Stimulated activated CD4-positive, alpha-beta T cell treated with anti-CD3 and anti-CD28 coated beads, Interleukin-4, amount 100 ng/mL, for 48 hours (primary cell): ENCODE data around the gene ZSCAN2.

Experiments
- DNase-seq, 2 donors: peaks; one replicate each; pipeline ENCODE4 v3.0.0-alpha.2; 2020; ENCODE audit warnings: low read depth in 2 of 2

ZSCAN2 gene

DNA sequence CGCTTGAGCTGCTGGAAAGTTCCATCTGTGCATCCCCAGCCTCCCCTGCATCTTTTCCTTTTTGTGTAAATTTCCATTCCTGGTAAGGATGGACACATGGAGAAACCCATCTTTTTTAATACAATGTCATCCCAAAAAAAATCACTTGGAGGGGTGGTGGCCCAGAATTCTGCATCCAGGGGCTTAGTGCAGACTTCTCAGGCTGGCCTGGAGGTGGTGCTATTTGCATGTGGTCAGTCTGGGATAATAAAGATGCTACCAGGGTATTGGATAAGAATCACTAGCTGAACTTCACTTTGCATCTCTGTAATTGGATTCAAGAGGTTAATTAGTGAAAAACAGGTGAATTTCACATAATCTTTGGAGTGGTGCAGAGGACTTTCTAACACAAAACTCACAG is 1.8 kb upstream of the ZSCAN2 start:
- peak in 1 of 2 donors; percentile 30 for DNase-seq

- no peak for DNase-seq
Measured at GRCh38 chr15:84599906-84600305, 903 bp upstream of the ZSCAN2 start.

GRCh38 chr15:84600331-84600686 is 500 bp upstream of the ZSCAN2 start:
- DNase-seq: peak; percentile 33 to 59

GRCh38 chr15:84601555-84601838 is 688 bp downstream of the ZSCAN2 start:
- no peak for DNase-seq

- DNase-seq: no peak
Measured at GRCh38 chr15:84603630-84604379, 3.0 kb downstream of the ZSCAN2 start.

- DNase-seq: peak; percentile 22 to 67
Measured at GRCh38 chr15:84604826-84605553, 4.2 kb downstream of the ZSCAN2 start.

- no peak for DNase-seq
Measured at GRCh38 chr15:84605554-84605882, 4.7 kb downstream of the ZSCAN2 start.

GRCh38 chr15:84606653-84607120 is 5.9 kb downstream of the ZSCAN2 start:
- no peak for DNase-seq

DNA sequence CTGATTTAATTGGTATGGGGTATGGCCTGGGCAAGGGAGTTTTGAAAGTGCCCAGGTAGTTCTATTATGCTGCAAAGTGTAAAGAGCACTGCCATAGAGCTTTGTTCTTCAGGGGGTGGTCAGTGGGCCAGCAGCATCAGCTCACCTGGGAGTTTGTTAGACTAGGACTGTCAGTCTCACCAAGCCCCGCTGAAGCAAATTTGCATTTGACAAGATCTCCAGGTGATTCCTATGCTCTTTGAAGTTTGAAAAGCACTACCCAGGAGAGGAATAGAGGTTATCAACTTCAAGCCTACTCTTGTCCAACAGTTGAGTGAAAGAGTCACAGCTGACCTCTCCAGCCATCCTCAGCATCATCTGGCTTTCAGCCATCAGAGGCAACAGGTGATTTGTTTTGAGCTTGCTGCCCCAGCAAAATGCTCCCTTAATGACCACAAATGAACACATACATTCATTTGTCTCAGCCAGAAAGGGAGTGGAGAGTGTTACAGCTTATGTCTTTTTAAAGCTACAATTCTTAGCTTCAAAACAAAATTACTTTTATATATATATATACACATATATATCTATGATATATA is 8.0 kb downstream of the ZSCAN2 start:
- DNase-seq: no peak

GRCh38 chr15:84609818-84610525 is 9.2 kb downstream of the ZSCAN2 start:
- no peak for DNase-seq

DNA sequence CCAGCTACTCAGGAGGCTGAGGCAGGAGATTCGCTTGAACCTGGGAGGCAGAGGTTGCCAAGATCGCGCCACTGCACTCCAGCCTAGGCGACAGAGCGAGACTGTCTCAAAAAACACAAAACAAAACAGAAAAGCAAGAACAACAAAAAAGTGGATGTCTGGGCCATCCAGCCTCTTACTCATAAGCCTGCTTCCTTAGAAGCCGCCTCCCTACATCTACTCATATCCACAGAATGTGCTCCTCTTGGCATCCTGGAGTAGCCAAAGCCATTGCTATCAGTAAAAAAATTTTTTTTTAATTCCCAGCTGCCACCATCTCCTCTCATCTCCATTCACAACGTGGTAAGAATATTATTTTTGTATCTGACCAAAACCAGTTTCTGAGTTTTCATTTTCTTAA is 10.8 kb downstream of the ZSCAN2 start:
- no peak for DNase-seq

DNA sequence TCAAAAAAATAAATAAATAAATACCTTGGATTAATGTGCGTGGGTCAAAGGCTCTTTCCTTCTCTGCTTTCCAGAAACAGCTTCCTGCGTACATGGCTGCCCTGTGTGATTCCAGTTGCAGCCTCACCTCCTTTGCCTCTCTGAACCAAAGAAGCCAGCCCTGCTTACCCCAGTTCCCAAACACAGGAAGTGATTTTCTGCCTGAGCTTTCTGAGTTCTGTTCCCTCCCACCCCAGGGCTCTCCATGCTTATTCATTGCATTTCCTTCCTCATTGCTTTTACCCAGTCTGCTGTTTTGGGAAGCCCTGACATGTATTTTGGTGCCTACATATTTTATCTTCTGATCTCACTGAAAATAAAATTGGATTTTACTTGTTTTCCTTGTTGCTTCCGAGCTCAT is 15.4 kb downstream of the ZSCAN2 start:
- DNase-seq: no peak

DNA sequence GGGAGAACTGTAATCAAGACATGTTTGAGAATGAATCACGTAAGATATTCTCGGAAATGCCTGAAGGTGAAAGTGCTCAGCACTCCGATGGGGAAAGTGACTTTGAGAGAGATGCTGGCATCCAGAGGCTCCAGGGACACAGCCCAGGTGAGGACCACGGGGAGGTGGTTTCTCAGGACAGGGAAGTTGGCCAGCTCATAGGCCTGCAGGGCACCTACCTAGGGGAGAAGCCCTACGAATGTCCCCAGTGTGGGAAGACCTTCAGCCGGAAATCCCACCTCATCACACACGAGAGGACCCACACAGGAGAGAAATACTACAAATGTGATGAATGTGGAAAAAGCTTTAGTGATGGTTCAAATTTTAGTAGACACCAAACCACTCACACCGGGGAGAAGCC is 19.8 kb downstream of the ZSCAN2 start:
- no peak for DNase-seq

- no peak for DNase-seq
Measured at GRCh38 chr15:84621358-84621979, 20.7 kb downstream of the ZSCAN2 start.

- no peak for DNase-seq
Measured at GRCh38 chr15:84624359-84624758, 23.6 kb downstream of the ZSCAN2 start.

DNA sequence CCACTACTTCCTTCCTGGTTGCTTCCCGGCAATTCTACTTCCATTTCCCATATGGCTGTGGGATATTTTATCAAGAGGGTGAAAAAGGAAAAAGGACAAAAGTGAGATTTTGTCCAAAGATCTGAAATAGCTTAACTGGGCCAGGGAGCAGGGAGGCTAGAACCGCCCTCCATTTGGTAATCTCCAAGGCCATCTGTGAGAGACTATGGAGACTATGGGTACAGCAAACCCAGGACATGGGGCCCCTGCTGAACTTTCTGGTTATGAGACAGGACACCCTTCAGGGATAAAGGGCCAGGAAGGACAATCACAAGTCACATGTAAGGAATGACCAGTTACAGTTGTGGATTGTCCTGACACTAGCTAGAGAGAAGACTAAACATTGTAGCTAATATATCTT is 24.3 kb downstream of the ZSCAN2 start:
- no peak for DNase-seq

DNA sequence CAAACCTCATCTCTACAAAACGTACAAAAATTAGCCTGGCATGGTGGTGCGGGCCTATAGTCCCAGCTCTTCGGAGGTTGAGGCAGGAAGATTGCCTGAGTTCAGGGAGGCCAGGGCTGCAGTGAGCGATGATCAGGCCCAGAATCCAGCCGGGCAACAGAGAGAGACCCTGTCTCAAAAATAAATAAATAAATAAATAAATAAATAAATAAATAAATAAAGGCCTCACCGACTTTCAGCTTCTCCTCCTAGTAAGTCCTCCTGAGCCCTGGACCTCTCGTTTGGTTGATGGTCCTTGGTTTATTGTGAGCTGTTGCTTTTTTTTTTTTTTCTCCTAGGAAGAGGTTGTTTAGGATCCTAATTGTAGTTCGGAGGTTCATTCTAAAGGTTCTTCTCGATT is 28.2 kb downstream of the ZSCAN2 start:
- DNase-seq: no peak

DNA sequence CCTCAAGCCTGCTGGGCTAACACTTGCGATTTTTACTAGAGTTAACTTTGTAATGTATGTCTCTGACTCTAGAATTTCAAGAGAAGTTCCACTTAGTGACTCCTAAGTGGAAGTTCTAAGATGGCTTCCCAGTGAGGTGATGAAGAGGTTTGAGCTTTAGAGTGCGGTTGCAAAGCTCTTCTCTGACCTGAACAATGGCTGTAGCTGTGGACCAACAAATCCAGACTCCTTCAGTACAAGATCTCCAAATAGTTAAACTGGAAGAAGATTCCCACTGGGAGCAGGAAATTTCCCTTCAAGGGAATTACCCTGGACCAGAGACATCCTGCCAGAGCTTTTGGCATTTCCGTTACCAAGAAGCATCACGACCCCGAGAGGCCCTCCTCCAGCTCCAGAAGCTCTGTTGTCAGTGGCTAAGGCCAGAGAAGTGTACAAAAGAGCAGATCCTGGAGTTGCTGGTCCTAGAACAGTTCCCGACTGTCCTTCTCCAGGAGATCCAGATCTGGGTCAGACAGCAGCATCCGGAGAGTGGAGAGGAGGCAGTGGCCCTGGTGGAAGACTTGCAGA is 31.0 kb downstream of the ZSCAN2 start:
- no peak for DNase-seq

- peak; percentile 64 to 65 for DNase-seq
Measured at GRCh38 chr15:84633311-84634227, 32.8 kb downstream of the ZSCAN2 start.

DNA sequence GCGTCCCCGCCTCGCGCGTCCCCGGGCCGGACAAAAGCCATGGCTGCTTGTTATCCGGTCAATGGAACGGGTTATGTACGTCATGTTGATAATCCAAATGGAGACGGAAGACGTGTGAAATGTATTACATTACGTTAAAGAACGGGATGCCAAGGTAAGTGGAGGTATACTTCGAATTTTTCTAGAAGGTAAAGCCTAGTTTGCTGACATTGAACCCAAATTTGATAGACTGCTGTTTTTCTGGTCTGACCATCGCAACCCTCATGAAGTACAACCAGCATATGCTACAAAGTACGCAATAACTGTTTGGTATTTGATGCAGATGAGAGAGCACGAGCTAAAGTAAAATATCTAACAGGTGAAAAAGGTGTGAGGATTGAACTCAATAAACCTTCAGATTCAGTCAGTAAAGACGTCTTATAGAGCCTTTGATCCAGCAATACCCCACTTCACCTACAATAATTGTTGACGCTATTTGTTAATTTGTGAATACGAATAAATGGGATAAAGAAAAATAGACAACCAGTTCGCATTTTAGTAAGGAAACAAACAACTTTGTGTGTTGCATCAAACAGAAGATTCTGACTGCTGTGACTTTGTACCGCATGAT is 33.5 kb downstream of the ZSCAN2 start:
- DNase-seq: no peak
